ENCODE data around the gene SRSF3.

- TF ChIP-seq CTCF (IDR thresholded peaks at IDR 0.05) = no peak
- TF ChIP-seq POLR2AphosphoS5 (IDR thresholded peaks at IDR 0.05) = no peak
Measured at GRCh38 chr6:36638579-36638978, 44.4 kb downstream of the SRSF3 start.

All from breast epithelium (tissue), 3 donors.